ES-I3 (cell line): ENCODE measurements around the gene HPS1.

ENCODE experiments used
- H3K36me3 ChIP-seq: 2 replicates; pipeline ENCODE4 v1.6.1; 2013; ENCODE audit warnings: mild to moderate bottlenecking, low read length, control low read depth, moderate library complexity; ENCODE audit not compliant: insufficient read depth
- H3K4me1 ChIP-seq: 2 replicates; pipeline ENCODE4 v1.6.1; 2013; ENCODE audit warnings: mild to moderate bottlenecking, control low read depth, low read length; ENCODE audit not compliant: insufficient read depth
- H3K9ac ChIP-seq: 2 replicates; pipeline ENCODE4 v1.6.1; 2013; ENCODE audit warnings: low read depth, mild to moderate bottlenecking, low read length, moderate library complexity
- H3K9me3 ChIP-seq: 2 replicates; pipeline ENCODE4 v1.6.1; 2013; ENCODE audit warnings: mild to moderate bottlenecking, low read length, moderate library complexity; ENCODE audit not compliant: control insufficient read depth, insufficient read depth

The HPS1 gene

GRCh38 chr10:98432330-98432729 is 14.4 kb downstream of the HPS1 start:
- Histone ChIP-seq H3K9me3 (peaks cover 8% of the 10 kb centered on the region; the same call in 1 of the 2 replicates), H3K36me3 (peaks cover 22% of the 10 kb centered on the region)

GRCh38 chr10:98431016-98431415 is 15.7 kb downstream of the HPS1 start:
- Histone ChIP-seq H3K9ac (no peak overlapping the region), H3K9me3 (peaks cover 8% of the 10 kb centered on the region; the same call in 1 of the 2 replicates), H3K4me1 (no peaks in the 10 kb centered on the region), H3K36me3 (peaks cover 22% of the 10 kb centered on the region)

More at GRCh38 chr10:98432330-98432729, 14.4 kb downstream of the HPS1 start:
- H3K9ac ChIP-seq: no peak overlapping the region
- H3K4me1 ChIP-seq: no peaks in the 10 kb centered on the region

- Histone ChIP-seq H3K9me3 (peaks cover 8% of the 10 kb centered on the region; the same call in 1 of the 2 replicates), H3K36me3 (peaks cover 22% of the 10 kb centered on the region), H3K9ac (no peak overlapping the region), H3K4me1 (no peaks in the 10 kb centered on the region)
These were observed 16.3 kb downstream of the HPS1 start for GRCh38 chr10:98430427-98430826.

GRCh38 chr10:98429320-98430072 is 17.2 kb downstream of the HPS1 start:
- Histone ChIP-seq H3K9ac (no peak overlapping the region), H3K36me3 (peaks cover 22% of the 10 kb centered on the region), H3K4me1 (no peaks in the 10 kb centered on the region), H3K9me3 (peaks cover 8% of the 10 kb centered on the region; the same call in 1 of the 2 replicates)

- no peaks in the 10 kb centered on the region for H3K4me1 ChIP-seq
- peaks cover 14% of the 10 kb centered on the region for H3K36me3 ChIP-seq
- no peak overlapping the region for H3K9ac ChIP-seq
- peaks cover 2% of the 10 kb centered on the region; the same call in 1 of the 2 replicates for H3K9me3 ChIP-seq
These were observed 19.7 kb downstream of the HPS1 start for GRCh38 chr10:98427011-98427515.

GRCh38 chr10:98425511-98426352 is 21.0 kb downstream of the HPS1 start:
- H3K9me3 ChIP-seq: no peaks in the 10 kb centered on the region
- H3K9ac ChIP-seq: no peak overlapping the region
- peaks cover 7% of the 10 kb centered on the region; the same call in 1 of the 2 replicates for H3K36me3 ChIP-seq

GRCh38 chr10:98424295-98425254 is 22.2 kb downstream of the HPS1 start:
- H3K9me3 ChIP-seq: no peaks in the 10 kb centered on the region
- H3K4me1 ChIP-seq: no peaks in the 10 kb centered on the region
- H3K36me3 ChIP-seq: peaks cover 4% of the 10 kb centered on the region; the same call in 1 of the 2 replicates
- no peak overlapping the region for H3K9ac ChIP-seq

More at GRCh38 chr10:98425511-98426352, 21.0 kb downstream of the HPS1 start:
- no peaks in the 10 kb centered on the region for H3K4me1 ChIP-seq

- Histone ChIP-seq H3K4me1 (no peaks in the 10 kb centered on the region), H3K9ac (no peak overlapping the region), H3K9me3 (no peaks in the 10 kb centered on the region), H3K36me3 (no peaks in the 10 kb centered on the region; the same call in 1 of the 2 replicates)
These were observed 23.0 kb downstream of the HPS1 start for GRCh38 chr10:98423691-98424120.

GRCh38 chr10:98422182-98422581 is 24.6 kb downstream of the HPS1 start:
- H3K36me3 ChIP-seq: no peaks in the 10 kb centered on the region; the same call in 1 of the 2 replicates
- H3K9ac ChIP-seq: no peak overlapping the region
- H3K4me1 ChIP-seq: no peaks in the 10 kb centered on the region
- no peaks in the 10 kb centered on the region for H3K9me3 ChIP-seq

GRCh38 chr10:98420786-98421185 is 25.9 kb downstream of the HPS1 start:
- Histone ChIP-seq H3K9ac (no peak overlapping the region), H3K4me1 (peaks cover 3% of the 10 kb centered on the region; the same call in 1 of the 2 replicates), H3K9me3 (no peaks in the 10 kb centered on the region), H3K36me3 (no peaks in the 10 kb centered on the region)

GRCh38 chr10:98419469-98420261 is 27.1 kb downstream of the HPS1 start:
- H3K9me3 ChIP-seq: no peaks in the 10 kb centered on the region
- H3K4me1 ChIP-seq: peaks cover 9% of the 10 kb centered on the region; the same call in 1 of the 2 replicates
- H3K9ac ChIP-seq: no peak overlapping the region
- no peaks in the 10 kb centered on the region for H3K36me3 ChIP-seq

- Histone ChIP-seq H3K9ac (no peak overlapping the region), H3K4me1 (peaks cover 14% of the 10 kb centered on the region; the same call in 1 of the 2 replicates), H3K9me3 (no peaks in the 10 kb centered on the region), H3K36me3 (no peaks in the 10 kb centered on the region)
These were observed 27.9 kb downstream of the HPS1 start for GRCh38 chr10:98418665-98419468.
